K562 (cell line): ENCODE measurements around the gene LCNL1. TPM values are rescaled to one million over a fixed set of nuclear protein-coding genes. Genes with fewer than 3 reads are reported as not detected.

Experiments used
- ATAC-seq: fragments of 200-7000 bp; cut with Tn5 transposase; 3 replicates; pipeline ENCODE4 v1.9.1; 2020; ENCODE audit warnings: moderate library complexity
- BruUV-seq: library from RNA; stranded (reverse); fragments of 400-500 nt; replicated peaks from 2 replicates; lab custom pipeline; 2021; lab: Mats Ljungman, UMichigan
- CTCF ChIA-PET: fragments of 300-600 bp; formaldehyde crosslinking; extraction: SDS; loops from one replicate; lab custom pipeline; 2021; ENCODE audit warnings: low intra/inter-chr PET ratio; lab: Yijun Ruan, JAX
- POLR2A ChIA-PET: fragments of 300-600, 350-650 bp; sonication (Branson Sonifier 250); formaldehyde crosslinking; extraction: SDS; loops from one replicate; lab custom pipeline; 2021; ENCODE audit warnings: antibody characterized with exemption, inconsistent platforms; lab: Yijun Ruan, JAX
- DNase-seq, 4 experiments: peaks; one replicate each; pipeline versions ENCODE4 v3.0.0 to v3.0.0-alpha.2; 2011 to 2018; ENCODE audit warnings: low spot score in 3 of 4, mixed read lengths in 3 of 4; ENCODE audit errors: extremely low read depth in 1 of 4
- FAIRE-seq: peaks from 2 replicates; lab custom pipeline; 2011; peaks lifted over from hg19 to GRCh38; lab: Jason Lieb, UNC
- H2AFZ ChIP-seq: 2 replicates; pipeline ENCODE4 v1.6.0; 2011; ENCODE audit warnings: low read depth, low read length, control low read depth, inconsistent platforms
- H3K27ac ChIP-seq: fragments of 200-600 bp; 3 replicates; pipeline ENCODE4 v1.8.0; 2011; ENCODE audit warnings: low read depth, mild to moderate bottlenecking, control low read depth, inconsistent platforms, low read length, moderate library complexity, mixed read lengths; ENCODE audit errors: extremely low read depth
- H3K27me3 ChIP-seq, 2 experiments: fragments of 300-600 bp in 1 of 2; 2 replicates in 1 of 2; 3 replicates in 1 of 2; pipeline versions ENCODE4 v1.6.0 to v1.8.0; 2011; ENCODE audit warnings: inconsistent platforms in 2 of 2, low read length in 2 of 2, mild to moderate bottlenecking in 1 of 2, mixed read lengths in 1 of 2, moderate library complexity in 1 of 2; ENCODE audit not compliant: control insufficient read depth in 2 of 2, insufficient read depth in 2 of 2
- H3K36me3 ChIP-seq: fragments of 300-600 bp; 3 replicates; pipeline ENCODE4 v1.8.0; 2011; ENCODE audit warnings: mild to moderate bottlenecking, low read length, inconsistent platforms; ENCODE audit not compliant: control insufficient read depth, insufficient read depth
- H3K4me1 ChIP-seq, 2 experiments: fragments of 200-600 bp in 1 of 2; replicated peaks in 1 of 2; 2 replicates in 1 of 2; 3 replicates in 1 of 2; pipeline versions ENCODE4 v1.5.1 to v1.8.0; 2011; ENCODE audit warnings: inconsistent platforms in 2 of 2, low read length in 2 of 2, mild to moderate bottlenecking in 1 of 2, mixed read lengths in 1 of 2, moderate library complexity in 1 of 2; ENCODE audit not compliant: control insufficient read depth in 2 of 2, insufficient read depth in 2 of 2
- H3K4me2 ChIP-seq: 2 replicates; pipeline ENCODE4 v1.6.1; 2011; ENCODE audit warnings: low read length, control low read depth, inconsistent platforms, mixed read lengths; ENCODE audit not compliant: insufficient read depth
- H3K4me3 ChIP-seq: fragments of 200-600 bp; sonication (generic), shearing (Covaris generic); 2 replicates; pipeline ENCODE4 v1.5.1; 2016; ENCODE audit warnings: control low read depth, inconsistent platforms
- H3K79me2 ChIP-seq: fragments of 200-600 bp; 3 replicates; pipeline ENCODE4 v1.8.0; 2011; ENCODE audit warnings: low read length, inconsistent platforms; ENCODE audit not compliant: control insufficient read depth, insufficient read depth
- H3K9ac ChIP-seq, 2 experiments: 2 replicates each; pipeline versions ENCODE4 v1.6.0 to v1.6.1; 2011; ENCODE audit warnings: low read depth in 2 of 2, low read length in 2 of 2, control low read depth in 1 of 2, inconsistent platforms in 1 of 2, mild to moderate bottlenecking in 1 of 2, mixed read lengths in 1 of 2; ENCODE audit not compliant: insufficient read depth in 1 of 2
- H3K9me1 ChIP-seq: one replicate; pipeline ENCODE4 v1.6.0; 2011; ENCODE audit warnings: inconsistent platforms, mild to moderate bottlenecking, low read length, moderate library complexity; ENCODE audit not compliant: control insufficient read depth, insufficient read depth
- H3K9me3 ChIP-seq: replicated peaks from 2 replicates; pipeline ENCODE4 v1.5.1; 2011; ENCODE audit warnings: low read depth, low read length, inconsistent platforms; ENCODE audit not compliant: control insufficient read depth, insufficient read depth
- H4K20me1 ChIP-seq: replicated peaks from 2 replicates; pipeline ENCODE4 v1.6.1; 2011; ENCODE audit warnings: low read length, inconsistent platforms, mixed read lengths; ENCODE audit not compliant: control insufficient read depth, insufficient read depth
- C11orf30 ChIP-seq: fragments of 450-650 bp; IDR thresholded peaks from 2 replicates; pipeline ENCODE4 v1.6.1; 2016; ENCODE audit warnings: low read depth, mild to moderate bottlenecking
- CBX2 ChIP-seq: fragments of 200-600 bp; sonication (generic); IDR thresholded peaks from one replicate; pipeline ENCODE4 v1.6.1; 2012; ENCODE audit warnings: mild to moderate bottlenecking, low read length, inconsistent platforms; ENCODE audit not compliant: insufficient read depth, poor library complexity, severe bottlenecking
- DIDO1 ChIP-seq: fragments of 450-650 bp; IDR thresholded peaks from 2 replicates; pipeline ENCODE4 v1.6.1; 2016; ENCODE audit warnings: low read depth, missing biosample characterization, missing genetic modification characterization
- ETS1 ChIP-seq: conservative IDR thresholded peaks from 2 replicates; pipeline ENCODE4 v1.6.1; 2011; ENCODE audit warnings: low read depth, mild to moderate bottlenecking, low read length; ENCODE audit not compliant: control insufficient read depth
- MTF1 ChIP-seq: fragments of 250-450 bp; sonication (Bioruptor Pico); IDR thresholded peaks from 2 replicates; pipeline ENCODE4 v1.9.0; 2021; ENCODE audit warnings: moderate library complexity, mild to moderate bottlenecking, inconsistent platforms, borderline replicate concordance
- MYBL2 ChIP-seq, 2 experiments: fragments of 450-650 bp in 1 of 2; sonication (generic) in 1 of 2; formaldehyde crosslinking in 1 of 2; IDR thresholded peaks; 2 replicates each; pipeline versions ENCODE4 v1.6.1 to v1.8.1; 2017 to 2022; ENCODE audit warnings: borderline replicate concordance in 1 of 2, inconsistent platforms in 1 of 2, low read depth in 1 of 2, mild to moderate bottlenecking in 1 of 2, missing genetic modification reagents in 1 of 2, moderate library complexity in 1 of 2
- NFE2 ChIP-seq: IDR thresholded peaks from 2 replicates; pipeline ENCODE4 v1.6.1; 2014; ENCODE audit warnings: antibody characterized with exemption, low read depth
- NFE2L1 ChIP-seq: fragments of 450-650 bp; IDR thresholded peaks from 2 replicates; pipeline ENCODE4 v1.6.1; 2016; ENCODE audit warnings: missing genetic modification characterization, low read depth, mild to moderate bottlenecking, missing compliant biosample characterization, moderate library complexity, borderline replicate concordance
- POLR2H ChIP-seq: IDR thresholded peaks from 2 replicates; pipeline ENCODE4 v1.6.1; 2016; ENCODE audit warnings: missing genetic modification characterization, low read depth, mild to moderate bottlenecking, control low read depth, missing compliant biosample characterization, moderate library complexity
- PTTG1 ChIP-seq: fragments of 450-650 bp; IDR thresholded peaks from 2 replicates; pipeline ENCODE4 v1.6.1; 2016; ENCODE audit warnings: low read depth, mild to moderate bottlenecking, missing genetic modification characterization, missing compliant biosample characterization
- SMC3 ChIP-seq: conservative IDR thresholded peaks from 2 replicates; pipeline ENCODE4 v1.6.1; 2011; ENCODE audit warnings: low read depth, low read length, improper control_type of control experiment; ENCODE audit not compliant: insufficient read depth
- SRSF7 ChIP-seq: fragments of 200-400 bp; formaldehyde crosslinking; optimal IDR thresholded peaks from 2 replicates; pipeline ENCODE3; 2017; ENCODE audit warnings: mild to moderate bottlenecking, low read depth, low read length
- ZBTB11 ChIP-seq, 3 experiments: fragments of 200-800 bp in 1 of 3; fragments of 250-450 bp in 1 of 3; fragments of 450-650 bp in 1 of 3; sonication (Bioruptor Pico) in 1 of 3; sonication (Bioruptor generic) in 1 of 3; formaldehyde crosslinking in 1 of 3; IDR thresholded peaks; 2 replicates each; pipeline versions ENCODE4 v1.6.1 to v1.8.0; 2016 to 2022; ENCODE audit warnings: mild to moderate bottlenecking in 2 of 3, missing genetic modification characterization in 2 of 3, missing compliant biosample characterization in 1 of 3, moderate library complexity in 1 of 3
- ZNF384 ChIP-seq: IDR thresholded peaks from 2 replicates; pipeline ENCODE4 v1.6.1; 2012; ENCODE audit warnings: low read depth, low read length, improper control_type of control experiment
- ZSCAN29 ChIP-seq: fragments of 450-650 bp; IDR thresholded peaks from 2 replicates; pipeline ENCODE4 v1.6.1; 2017
- WGBS: fragments of 100-300 bp; shearing (Covaris generic); methylation state at CpG from one replicate; pipeline ENCODE4 v1.1.6; 2016; ENCODE audit warnings: low coverage, mixed read lengths; ENCODE audit not compliant: insufficient coverage; ENCODE audit errors: missing lambda C conversion rate; 5-methylcytosine and 5-hydroxymethylcytosine counted together
- in situ Hi-C: fragments of 300-500 bp; cut with MboI; formaldehyde crosslinking; loops from 4 replicates; pipeline ENCODE4 v1.15.0; 2018; ENCODE audit warnings: inconsistent platforms, mixed read lengths
- intact Hi-C: fragments of 100-400 bp; cut with micrococcal nuclease; formaldehyde crosslinking; loops from 2 replicates; pipeline ENCODE4 v1.14.2; 2022
- polyA plus RNA-seq, 8 experiments: library from polyadenylated mRNA; depleted of rRNA in 4 of 8; stranded (reverse) in 5 of 8; unstranded in 3 of 8; fragments of >200 nt; fragmentation: Nextera tagmentation in 2 of 8; fragmentation: Illumina TruSeq in 1 of 8; extraction: Ambion mirVana in 2 of 8; extraction: Trizol in 1 of 8; gene quantifications; 2 replicates each; pipeline versions ENCODE4 v1.2.1 to v1.2.3, GENCODE V29; 2011 to 2014; ENCODE audit warnings: inconsistent platforms in 1 of 8, missing spikeins in 1 of 8
- total RNA-seq, 7 experiments: library from RNA; depleted of rRNA in 6 of 7; stranded (reverse); fragments of >200 nt in 6 of 7; fragmentation: Illumina TruSeq in 2 of 7; extraction: Trizol in 2 of 7; gene quantifications; 2 replicates each; pipeline versions ENCODE4 v1.2.1 to v1.2.3, GENCODE V29; 2011 to 2021; ENCODE audit warnings: low replicate concordance in 1 of 7

LCNL1 gene
- total and polyA plus RNA-seq, 9 of the 15 experiments (the other 6 are each of a cell fraction or from before 2014, with no cell fraction given) = 0.04 to 0.16 (median 0.04) TPM; not detected in 4

- H2AFZ ChIP-seq = no peak overlapping the region
- 0 out of 2 replicates have a peak, but pooled peaks cover 5% of the 10 kb centered on the region for H4K20me1 ChIP-seq
- H3K9ac ChIP-seq = no peak overlapping the region; a peak in 1 of 4 replicates
- H3K4me2 ChIP-seq = no peak overlapping the region
- in situ Hi-C loops (no loop called here), intact Hi-C loops (no loop called here)
- TF ChIP-seq ETS1 (no peak), PTTG1 (tag) (no peak), SRSF7 (no peak), MTF1 (CRISPR knock-in tag) (no peak), MYBL2 (IDR thresholded peaks at IDR 0.05; ENCODE audit: low read depth) (no peak), MYBL2 (CRISPR knock-in tag; IDR thresholded peaks at IDR 0.05; ENCODE audit: borderline replicate concordance) (no peak), ZNF384 (no peak), C11orf30 (no peak), NFE2L1 (tag) (no peak), NFE2 (no peak), SMC3 (no peak), ZBTB11 (CRISPR knock-in tag; IDR thresholded peaks at IDR 0.05) (no peak), ZSCAN29 (no peak), DIDO1 (tag) (no peak), POLR2H (tag) (no peak), CBX2 (no peak)
- no peak; the same call in 2 of the 3 replicates for ATAC-seq
- DNase-seq = no peak
- WGBS = 28% methylated on average over 4 of the region's 6 CpGs
- H3K27ac ChIP-seq = no peak overlapping the region
- ChIA-PET POLR2A (no interaction called here), CTCF (no interaction called here)
- BruUV-seq = no TSS peak
- no peaks in the 10 kb centered on the region for H3K79me2 ChIP-seq
- FAIRE-seq = no peak
- no peaks in the 10 kb centered on the region for H3K27me3 ChIP-seq
- no peaks in the 10 kb centered on the region for H3K36me3 ChIP-seq
- H3K4me1 ChIP-seq = peaks cover 4 to 87% of the 10 kb centered on the region in 2 experiments; a peak in 4 of 5 replicates
- no peaks in the 10 kb centered on the region for H3K9me3 ChIP-seq
- H3K4me3 ChIP-seq = no peak overlapping the region
- H3K9me1 ChIP-seq = no peaks in the 10 kb centered on the region
These were observed 38.8 kb downstream of the LCNL1 start for GRCh38 chr9:137021568-137021978.
